Caco-2 (cell line): ENCODE measurements around the gene MED29. TPM values are rescaled to one million over a fixed set of nuclear protein-coding genes. Genes with fewer than 3 reads are reported as not detected.

Source experiments
- BruUV-seq: library from RNA; stranded (reverse); fragments of 400-500 nt; replicated peaks from 2 replicates; lab custom pipeline; 2021; lab: Mats Ljungman, UMichigan
- CTCF ChIA-PET: fragments of 300-600 bp; sonication (Branson Sonifier 250); formaldehyde crosslinking; loops from one replicate; lab custom pipeline; 2022; ENCODE audit warnings: antibody characterized with exemption; lab: Charles Lee
- POLR2A ChIA-PET: fragments of 300-600 bp; sonication (Branson Sonifier 250); formaldehyde crosslinking; loops from one replicate; lab custom pipeline; 2022; ENCODE audit warnings: antibody characterized with exemption; lab: Charles Lee
- DNase-seq, 2 experiments: peaks; one replicate each; pipeline versions ENCODE4 v3.0.0 to v3.0.0-alpha.2; 2020 to 2022
- H3K27me3 ChIP-seq: replicated peaks from 2 replicates; pipeline ENCODE4 v1.6.0; 2011; ENCODE audit warnings: low read length; ENCODE audit not compliant: control insufficient read depth, insufficient read depth
- H3K36me3 ChIP-seq: 2 replicates; pipeline ENCODE4 v1.5.1; 2011; ENCODE audit warnings: low read length; ENCODE audit not compliant: control insufficient read depth, insufficient read depth
- H3K4me1 ChIP-seq: fragments of 250-450 bp; sonication (Bioruptor Pico); 2 replicates; pipeline ENCODE4 v1.5.1; 2020; ENCODE audit warnings: mild to moderate bottlenecking
- H3K4me3 ChIP-seq: 2 replicates; pipeline ENCODE4 v1.5.1; 2011; ENCODE audit warnings: low read depth, mild to moderate bottlenecking, control low read depth, low read length
- H3K9me3 ChIP-seq: fragments of 250-450 bp; sonication (Bioruptor Pico); 2 replicates; pipeline ENCODE4 v1.5.1; 2020; ENCODE audit warnings: mild to moderate bottlenecking, moderate library complexity
- H3K27ac Mint-ChIP-seq: one replicate; pipeline ENCODE4 v1.8.0; 2022; ENCODE audit warnings: mixed read lengths; ENCODE audit not compliant: unreplicated experiment
- H3K27me3 Mint-ChIP-seq: one replicate; pipeline ENCODE4 v1.8.0; 2022; ENCODE audit warnings: mixed read lengths; ENCODE audit not compliant: insufficient read depth, unreplicated experiment
- H3K36me3 Mint-ChIP-seq: one replicate; pipeline ENCODE4 v1.8.0; 2022; ENCODE audit warnings: mild to moderate bottlenecking, mixed read lengths; ENCODE audit not compliant: insufficient read depth, unreplicated experiment
- H3K4me1 Mint-ChIP-seq: one replicate; pipeline ENCODE4 v1.8.0; 2022; ENCODE audit warnings: low read depth, mixed read lengths; ENCODE audit not compliant: unreplicated experiment
- H3K4me3 Mint-ChIP-seq: one replicate; pipeline ENCODE4 v1.8.0; 2022; ENCODE audit warnings: mild to moderate bottlenecking, moderate library complexity, mixed read lengths; ENCODE audit not compliant: unreplicated experiment
- H3K9me3 Mint-ChIP-seq: one replicate; pipeline ENCODE4 v1.8.0; 2022; ENCODE audit warnings: mixed read lengths; ENCODE audit not compliant: unreplicated experiment
- CTCF ChIP-seq, 2 experiments: fragments of 200-600 bp in 1 of 2; IDR thresholded peaks; 1 replicate in 1 of 2; 2 replicates in 1 of 2; pipeline versions ENCODE4 v1.5.1 to v1.8.0; 2011 to 2022; ENCODE audit warnings: antibody characterized with exemption in 1 of 2, control low read depth in 1 of 2, inconsistent platforms in 1 of 2, low read depth in 1 of 2, low read length in 1 of 2, mild to moderate bottlenecking in 1 of 2, moderate library complexity in 1 of 2; ENCODE audit not compliant: insufficient read depth in 1 of 2, severe bottlenecking in 1 of 2, unreplicated experiment in 1 of 2
- intact Hi-C: fragments of 100-400 bp; cut with micrococcal nuclease; formaldehyde crosslinking; loops from one replicate; pipeline ENCODE4 v1.10.0; 2022; ENCODE audit not compliant: unreplicated experiment
- total RNA-seq: library from RNA; stranded (reverse); gene quantifications from 2 replicates; pipeline ENCODE4 v1.2.3, GENCODE V29; 2022

The MED29 gene
- total RNA-seq, 1 experiment from 2014 or later, result 50.8 TPM

- ChIA-PET POLR2A (interaction anchor here (0.5 to 2.8 kb wide), 11 partner anchors 8 to 79 kb away, joined by 3 to 33 read pairs (median 6); partner anchors contain the start of genes MED29, PAF1, PLEKHG2 and RPS16), CTCF (interaction anchor here (0.6 to 1.2 kb wide), 5 partner anchors 10 to 19 kb away, joined by 3 to 16 read pairs (median 3); partner anchors contain the start of gene PLEKHG2)
- H3K9me3 ChIP-seq, result no peaks in the 10 kb centered on the region
- H3K27ac Mint-ChIP-seq, result peak overlapping the region; percentile 84
- intact Hi-C loops, result loop anchor here (1.0 kb wide), 1 partner anchor 11 kb away; the partner anchor contains the start of gene PLEKHG2
- no peak for TF ChIP-seq CTCF (IDR thresholded peaks at IDR 0.05; ENCODE audit: insufficient read depth in 1 of 2, low read depth in 1 of 2, low read length in 1 of 2, severe bottlenecking in 1 of 2, unreplicated experiment in 1 of 2)
- H3K36me3 ChIP-seq, result no peaks in the 10 kb centered on the region
- no peaks in the 10 kb centered on the region for H3K27me3 ChIP-seq
- H3K9me3 Mint-ChIP-seq, result no peaks in the 10 kb centered on the region
- H3K4me1 Mint-ChIP-seq, result peaks cover 41% of the 10 kb centered on the region
- BruUV-seq, result no TSS peak
- H3K4me1 ChIP-seq, result peaks cover 59% of the 10 kb centered on the region
- H3K36me3 Mint-ChIP-seq, result peaks cover 60% of the 10 kb centered on the region
- H3K27me3 Mint-ChIP-seq, result no peaks in the 10 kb centered on the region
- peak; percentile 89 to 96 for DNase-seq
- peak overlapping the region; percentile 91 for H3K4me3 Mint-ChIP-seq
- peak overlapping the region; percentile 51 for H3K4me3 ChIP-seq
Observed at GRCh38 chr19:39401549-39402345, 10.6 kb downstream of the MED29 start.

GRCh38 chr19:39402346-39403300 is 11.4 kb downstream of the MED29 start:
- Histone ChIP-seq H3K9me3 (no peaks in the 10 kb centered on the region), H3K4me1 (peaks cover 55% of the 10 kb centered on the region), H3K36me3 (no peaks in the 10 kb centered on the region; the same call in 1 of the 2 replicates), H3K4me3 (peak overlapping the region; percentile 51), H3K27me3 (no peaks in the 10 kb centered on the region)
- Mint-ChIP-seq H3K9me3 (no peaks in the 10 kb centered on the region), H3K4me3 (peak overlapping the region; percentile 91), H3K4me1 (peaks cover 40% of the 10 kb centered on the region), H3K36me3 (peaks cover 69% of the 10 kb centered on the region), H3K27ac (peak overlapping the region; percentile 84), H3K27me3 (no peaks in the 10 kb centered on the region)
- ChIA-PET CTCF (interaction anchor here (0.6 kb wide), 1 partner anchor 9 kb away, joined by 3 read pairs; no protein-coding TSS in a partner anchor), POLR2A (interaction anchor here (1.0 to 2.8 kb wide), 5 partner anchors 9 to 33 kb away, joined by 3 to 33 read pairs (median 7); partner anchors contain the start of genes MED29, PAF1, PLEKHG2 and RPS16)
- BruUV-seq, result no TSS peak
- peak; percentile 90 to 93 for DNase-seq
- TF ChIP-seq CTCF (IDR thresholded peaks at IDR 0.05; ENCODE audit: insufficient read depth in 1 of 2, low read depth in 1 of 2, low read length in 1 of 2, severe bottlenecking in 1 of 2, unreplicated experiment in 1 of 2), result peak in 1 of 2 experiments; percentile 17
- intact Hi-C loops, result loop anchor here (1.0 kb wide), 1 partner anchor 10 kb away; the partner anchor contains the start of gene PLEKHG2
